GM23248 (cell line): ENCODE results near the gene LRRC73. TPM values are rescaled to one million over a fixed set of nuclear protein-coding genes. Genes with fewer than 3 reads are reported as not detected.
"Not testable (repeated sequence)": the region's sequence is repeated elsewhere in the genome, so short reads cannot be mapped to it uniquely, and the experiment has no call there.

Experiments used
- DNase-seq: peaks from one replicate; pipeline ENCODE4 v3.0.0-alpha.2; 2015
- H2AFZ ChIP-seq: fragments of 200-600 bp; sonication (generic); 2 replicates; pipeline ENCODE4 v1.6.1; 2016; ENCODE audit warnings: antibody characterized with exemption
- H3F3A ChIP-seq: fragments of 200-600 bp; sonication (generic); 2 replicates; pipeline ENCODE4 v1.6.1; 2016; ENCODE audit warnings: mild to moderate bottlenecking, antibody characterized with exemption, mixed run types; ENCODE audit not compliant: insufficient read depth
- H3K27ac ChIP-seq: fragments of 200-600 bp; sonication (generic); 2 replicates; pipeline ENCODE4 v1.5.1; 2016; ENCODE audit warnings: mild to moderate bottlenecking
- H3K27me3 ChIP-seq: fragments of 200-600 bp; sonication (generic); replicated peaks from 2 replicates; pipeline ENCODE4 v1.6.1; 2016; ENCODE audit warnings: mild to moderate bottlenecking; ENCODE audit not compliant: insufficient read depth
- H3K36me3 ChIP-seq: fragments of 200-600 bp; sonication (generic); 2 replicates; pipeline ENCODE4 v1.6.1; 2016; ENCODE audit warnings: low read depth, mild to moderate bottlenecking
- H3K4me1 ChIP-seq: fragments of 200-600 bp; sonication (generic); 2 replicates; pipeline ENCODE4 v1.6.1; 2016; ENCODE audit warnings: mild to moderate bottlenecking; ENCODE audit not compliant: insufficient read depth
- H3K4me2 ChIP-seq: fragments of 200-600 bp; sonication (generic); one replicate; pipeline ENCODE4 v1.6.1; 2016; ENCODE audit warnings: mild to moderate bottlenecking; ENCODE audit not compliant: unreplicated experiment
- H3K4me3 ChIP-seq: fragments of 200-600 bp; sonication (generic); 2 replicates; pipeline ENCODE4 v1.5.1; 2016; ENCODE audit warnings: mild to moderate bottlenecking
- H3K79me2 ChIP-seq: fragments of 200-600 bp; sonication (generic); 2 replicates; pipeline ENCODE4 v1.6.1; 2016; ENCODE audit warnings: mild to moderate bottlenecking; ENCODE audit not compliant: insufficient read depth
- H3K9ac ChIP-seq: fragments of 200-600 bp; sonication (generic); 2 replicates; pipeline ENCODE4 v1.6.1; 2016; ENCODE audit warnings: mild to moderate bottlenecking
- H3K9me2 ChIP-seq: fragments of 200-600 bp; sonication (generic); 2 replicates; pipeline ENCODE4 v1.6.1; 2016; ENCODE audit warnings: mixed run types, mild to moderate bottlenecking, moderate library complexity; ENCODE audit not compliant: insufficient read depth
- H3K9me3 ChIP-seq: fragments of 200-600 bp; sonication (generic); one replicate; pipeline ENCODE4 v1.6.1; 2017; ENCODE audit warnings: low read depth
- H4K20me1 ChIP-seq: fragments of 200-600 bp; sonication (generic); 2 replicates; pipeline ENCODE4 v1.6.0; 2016; ENCODE audit not compliant: insufficient read depth
- EZH2 ChIP-seq: fragments of 200-600 bp; sonication (generic); IDR thresholded peaks from 2 replicates; pipeline ENCODE4 v1.6.1; 2018; ENCODE audit warnings: antibody characterized with exemption, mild to moderate bottlenecking; ENCODE audit not compliant: insufficient read depth, poor library complexity, severe bottlenecking
- EZH2phosphoT487 ChIP-seq: fragments of 200-600 bp; sonication (generic); IDR thresholded peaks from 2 replicates; pipeline ENCODE4 v1.6.1; 2018; ENCODE audit warnings: antibody characterized with exemption, moderate library complexity, mild to moderate bottlenecking, low read depth; ENCODE audit not compliant: insufficient read depth
- WGBS, 2 experiments: methylation state at CpG; one replicate each; pipeline ENCODE4 v1.1.6; 2015 to 2017; ENCODE audit warnings: low lambda C conversion rate in 2 of 2, low coverage in 1 of 2; ENCODE audit errors: missing lambda C conversion rate in 2 of 2; 5-methylcytosine and 5-hydroxymethylcytosine counted together
- in situ Hi-C: fragments of 300-500 bp; cut with MboI; formaldehyde crosslinking; loops from 2 replicates; pipeline ENCODE4 v1.15.0; 2020
- polyA plus RNA-seq: library from polyadenylated mRNA; unstranded; fragments of >200 nt; fragmentation: Nextera tagmentation; extraction: Ambion mirVana; gene quantifications from 2 replicates; pipeline ENCODE4 v1.2.1, GENCODE V29; 2016
- total RNA-seq: library from RNA; depleted of rRNA; stranded (reverse); fragments of >200 nt; shearing (Covaris generic); gene quantifications from 2 replicates; pipeline ENCODE4 v1.2.3, GENCODE V29; 2014

Gene LRRC73
- total and polyA plus RNA-seq, 2 experiments from 2014 or later = 1.0 to 1.6 TPM

DNA sequence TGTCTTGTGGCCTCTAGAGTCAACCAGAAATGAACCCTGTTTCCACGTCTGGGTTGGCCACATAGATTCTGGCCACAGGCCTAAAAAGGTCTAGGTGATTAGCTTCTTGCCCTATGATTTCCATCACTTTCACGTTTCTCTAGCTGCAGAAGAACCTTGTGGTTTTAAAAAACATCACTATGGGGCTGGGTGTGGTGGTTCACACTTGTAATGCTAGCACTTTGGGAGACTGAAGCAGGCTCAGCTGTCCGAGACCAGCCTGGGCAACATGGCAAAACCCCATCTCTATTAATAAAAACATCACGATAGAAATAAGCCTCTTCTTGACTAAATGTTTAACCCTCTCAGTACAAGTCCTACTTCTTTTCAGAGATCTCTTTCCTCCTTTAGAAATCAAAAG is 34.3 kb upstream of the LRRC73 start:
- no peaks in the 10 kb centered on the region for H3K9me2 ChIP-seq
- H3K4me1 ChIP-seq = no peaks in the 10 kb centered on the region
- WGBS, 2 experiments = 78 to 80% methylated on average over 4 of the region's 4 CpGs
- H3K9me3 ChIP-seq = no peaks in the 10 kb centered on the region
- H3F3A ChIP-seq = no peaks in the 10 kb centered on the region
- H3K27me3 ChIP-seq = no peaks in the 10 kb centered on the region
- no peak overlapping the region for H3K4me3 ChIP-seq
- no peak overlapping the region for H3K27ac ChIP-seq
- no peak for DNase-seq
- H3K36me3 ChIP-seq = peaks cover 70% of the 10 kb centered on the region
- no peak overlapping the region for H2AFZ ChIP-seq
- H3K4me2 ChIP-seq = no peak overlapping the region
- in situ Hi-C loops = no loop called here
- TF ChIP-seq EZH2 (no peak), EZH2phosphoT487 (no peak)
- H3K9ac ChIP-seq = no peak overlapping the region
- H4K20me1 ChIP-seq = no peaks in the 10 kb centered on the region
- H3K79me2 ChIP-seq = no peaks in the 10 kb centered on the region

- H3K27me3 ChIP-seq = no peaks in the 10 kb centered on the region
- H3K9me3 ChIP-seq = no peaks in the 10 kb centered on the region
- in situ Hi-C loops = no loop called here
- H4K20me1 ChIP-seq = no peaks in the 10 kb centered on the region
- no peak overlapping the region for H3K9ac ChIP-seq
- no peak overlapping the region for H3K4me2 ChIP-seq
- peaks cover 54% of the 10 kb centered on the region for H3K36me3 ChIP-seq
- no peak overlapping the region for H3K4me3 ChIP-seq
- H2AFZ ChIP-seq = no peak overlapping the region
- TF ChIP-seq EZH2 = no peak
- no peak for TF ChIP-seq EZH2phosphoT487
- 92 to 94% methylated on average over 8 of the region's 8 CpGs for WGBS, 2 experiments
- H3K9me2 ChIP-seq = no peaks in the 10 kb centered on the region
- H3K27ac ChIP-seq = no peak overlapping the region
- H3F3A ChIP-seq = no peaks in the 10 kb centered on the region
- H3K79me2 ChIP-seq = no peaks in the 10 kb centered on the region
- H3K4me1 ChIP-seq = no peaks in the 10 kb centered on the region
- DNase-seq = no peak
Measured at GRCh38 chr6:43541774-43542471, 31.8 kb upstream of the LRRC73 start.

DNA sequence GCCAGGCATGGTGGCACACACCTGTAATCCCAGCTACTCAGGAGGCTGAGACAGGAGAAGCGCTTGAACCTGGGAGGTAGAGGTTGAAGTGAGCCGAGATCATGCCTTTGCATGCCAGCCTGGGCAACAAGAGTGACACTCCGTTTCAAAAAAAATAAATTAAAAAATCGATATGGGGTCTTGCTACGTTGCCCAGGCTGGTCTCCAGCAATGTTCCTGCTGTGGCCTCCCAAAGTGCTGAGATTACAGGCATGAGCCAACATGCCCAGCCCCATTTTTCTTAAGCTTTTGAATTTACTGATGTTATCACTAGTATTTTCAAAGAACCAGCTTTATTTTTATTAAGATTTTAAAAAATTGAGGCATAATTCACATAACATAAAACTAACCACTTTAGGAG is 30.4 kb upstream of the LRRC73 start:
- TF ChIP-seq EZH2phosphoT487 (no peak), EZH2 (no peak)
- no peak overlapping the region for H3K4me3 ChIP-seq
- in situ Hi-C loops = no loop called here
- H3K36me3 ChIP-seq = peaks cover 42% of the 10 kb centered on the region
- H3F3A ChIP-seq = no peaks in the 10 kb centered on the region
- DNase-seq = no peak
- no peaks in the 10 kb centered on the region for H3K4me1 ChIP-seq
- H3K9me2 ChIP-seq = no peaks in the 10 kb centered on the region
- no peaks in the 10 kb centered on the region for H4K20me1 ChIP-seq
- no peak overlapping the region for H3K9ac ChIP-seq
- no peak overlapping the region for H3K4me2 ChIP-seq
- H3K9me3 ChIP-seq = no peaks in the 10 kb centered on the region
- H2AFZ ChIP-seq = no peak overlapping the region
- H3K79me2 ChIP-seq = no peaks in the 10 kb centered on the region
- H3K27ac ChIP-seq = no peak overlapping the region
- H3K27me3 ChIP-seq = no peaks in the 10 kb centered on the region
- WGBS, 2 experiments = 97 to 98% methylated on average over 5 of the region's 5 CpGs

DNA sequence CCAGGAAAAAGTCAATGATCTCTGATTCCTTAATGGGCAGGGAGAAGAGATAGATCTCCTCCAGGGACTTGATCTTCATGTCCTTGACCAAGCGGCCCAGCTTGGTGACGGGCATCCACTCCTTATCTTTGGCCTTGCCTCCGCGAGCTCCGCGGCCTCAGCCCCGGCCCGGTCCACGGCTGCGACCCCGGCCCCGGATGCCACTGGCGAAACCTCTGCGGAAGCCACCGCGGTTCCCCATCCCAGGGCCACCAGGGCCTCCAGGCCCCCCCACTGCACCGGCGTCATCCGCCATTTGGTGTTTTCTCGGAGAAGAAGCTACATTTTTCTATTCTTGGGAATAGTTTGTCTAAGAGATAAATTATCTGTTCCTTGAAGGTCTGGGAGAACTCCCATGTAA is 29.3 kb upstream of the LRRC73 start:
- H3K4me1 ChIP-seq, H3K4me3 ChIP-seq, H3F3A ChIP-seq, in situ Hi-C loops, H2AFZ ChIP-seq, H3K4me2 ChIP-seq, H3K27ac ChIP-seq, H3K27me3 ChIP-seq, H3K9me2 ChIP-seq, H3K9me3 ChIP-seq, H4K20me1 ChIP-seq, DNase-seq, H3K9ac ChIP-seq, H3K79me2 ChIP-seq: not testable (repeated sequence)
- H3K36me3 ChIP-seq = peaks cover 40% of the 10 kb centered on the region
- 98 to 99% methylated on average over 9 to 20 of the region's 20 CpGs for WGBS, 2 experiments

DNA sequence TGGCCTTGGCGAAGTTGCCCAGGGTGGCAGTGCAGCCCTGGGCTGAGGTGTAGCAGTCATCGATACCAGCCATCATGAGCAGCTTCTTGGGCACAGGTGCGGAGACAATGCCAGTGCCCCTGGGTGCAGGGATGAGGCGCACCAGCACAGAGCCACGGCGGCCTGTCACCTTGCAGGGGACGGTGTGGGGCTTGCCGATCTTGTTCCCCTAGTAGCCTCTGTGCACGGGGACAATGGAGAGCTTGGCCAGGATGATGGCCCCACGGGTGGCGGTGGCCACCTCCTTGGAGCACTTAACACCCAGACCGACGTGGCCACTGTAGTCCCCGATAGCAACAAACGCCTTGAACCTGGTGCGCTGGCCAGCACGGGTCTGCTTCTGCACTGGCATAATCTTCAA is 28.8 kb upstream of the LRRC73 start:
- peaks cover 40% of the 10 kb centered on the region for H3K36me3 ChIP-seq
- H3K9me3 ChIP-seq, H3K4me3 ChIP-seq, H3K79me2 ChIP-seq, H3K9ac ChIP-seq, H2AFZ ChIP-seq, H3K27me3 ChIP-seq, in situ Hi-C loops, H3K4me2 ChIP-seq, H3K27ac ChIP-seq, H3F3A ChIP-seq, DNase-seq, H3K4me1 ChIP-seq, H3K9me2 ChIP-seq, H4K20me1 ChIP-seq: not testable (repeated sequence)
- 96 to 97% methylated on average over 17 of the region's 17 CpGs for WGBS, 2 experiments
